Embryonic facial prominence (tissue), 1 donor: ENCODE results near the gene MAGEH1.

Source experiments
- DNase-seq: peaks from one replicate; pipeline ENCODE4 v3.0.0-alpha.2; 2016; ENCODE audit errors: extremely low spot score

Gene MAGEH1

DNA sequence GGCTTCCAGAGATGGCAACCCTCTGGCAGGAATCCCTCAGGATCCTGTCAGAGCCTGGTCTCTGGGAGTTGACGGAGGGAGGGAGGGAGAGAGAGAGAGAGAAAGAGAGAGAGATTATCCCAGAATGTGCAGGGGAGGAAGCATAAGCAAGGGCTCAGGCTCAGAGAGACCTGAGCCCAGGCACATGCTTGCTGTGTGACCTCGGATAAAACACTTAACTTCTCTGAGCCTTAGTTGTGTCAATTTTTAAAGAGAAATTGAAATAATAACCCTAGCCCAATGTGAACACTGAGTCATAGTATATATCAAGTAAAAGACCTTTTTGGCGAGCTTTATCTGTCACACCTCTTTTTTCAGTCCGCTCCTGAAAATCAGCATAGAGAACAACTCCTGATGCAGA is 38.2 kb downstream of the MAGEH1 start:
- no peak for DNase-seq

DNA sequence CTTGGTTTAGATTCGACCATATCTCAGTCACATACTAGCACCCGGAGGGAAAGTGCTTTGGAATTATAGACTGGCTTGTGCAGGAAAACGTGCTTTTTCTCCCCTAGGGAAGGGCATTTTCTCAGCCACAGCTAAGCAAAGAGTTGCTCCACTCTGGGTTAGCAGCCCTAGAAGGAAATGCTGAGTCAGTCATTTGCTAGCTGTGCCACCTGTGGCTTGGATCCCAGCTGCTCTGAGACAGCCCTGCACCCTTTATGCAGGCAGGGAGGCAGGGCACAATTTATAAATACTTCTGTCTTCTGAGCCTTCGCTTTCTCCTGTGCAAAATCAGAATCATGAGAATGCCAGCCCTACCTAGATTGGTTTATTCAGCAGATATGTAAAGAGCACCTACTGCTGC is 39.0 kb downstream of the MAGEH1 start:
- no peak for DNase-seq
